ENCODE results near the gene PCDH12. TPM values are rescaled to one million over a fixed set of nuclear protein-coding genes. Genes with fewer than 3 reads are reported as not detected.

PCDH12 gene
- total RNA-seq, 1 experiment from 2014 or later, result not detected

DNA sequence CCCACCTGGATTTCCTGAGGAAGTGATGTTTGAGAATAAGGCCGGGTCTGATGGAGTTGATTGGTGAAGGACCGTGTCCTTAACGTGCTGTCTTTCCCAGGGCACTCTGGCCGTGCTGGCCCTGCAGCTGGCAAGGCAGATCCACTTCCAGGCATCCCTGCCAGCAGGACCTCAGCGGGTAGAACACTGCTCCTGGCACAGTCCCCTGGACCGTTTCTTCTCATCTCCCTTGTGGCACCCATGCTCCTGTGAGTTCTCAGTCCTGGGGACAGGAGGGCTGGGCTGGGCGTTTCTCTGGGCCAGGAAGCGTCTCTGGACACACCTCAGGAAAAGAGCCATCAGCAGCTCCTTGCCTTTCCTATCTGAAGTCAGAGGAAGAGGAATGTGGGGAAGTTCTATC, 30.0 kb downstream of the PCDH12 start:
- H3T11ph ChIP-seq (ENCODE audit: low read length), result no peak overlapping the region
- H4K20me1 ChIP-seq (ENCODE audit: control insufficient read depth, insufficient read depth, insufficient read length), result no peaks in the 10 kb centered on the region
- peaks cover 3% of the 10 kb centered on the region; the same call in 1 of the 2 replicates for H3K79me2 ChIP-seq (ENCODE audit: insufficient read depth, low read length)
- Mint-ChIP-seq H3K9me3 (no peaks in the 10 kb centered on the region), H3K4me3 (no peak overlapping the region), H3K27ac (no peak overlapping the region), H3K27me3 (ENCODE audit: low read depth) (no peaks in the 10 kb centered on the region), H3K4me1 (peaks cover 8% of the 10 kb centered on the region in 2 experiments), H3K36me3 (ENCODE audit: insufficient read depth in 1 of 3, low read depth in 3 of 3) (peaks cover 35 to 77% (median 74%) of the 10 kb centered on the region in 3 experiments; a peak in 6 of 7 replicates)
- no peak overlapping the region for H4K91ac ChIP-seq (ENCODE audit: insufficient read length, low read depth, low read length)
- H3K23me2 ChIP-seq (ENCODE audit: insufficient read length, low read depth, low read length, poor library complexity, severe bottlenecking), result peaks cover 8% of the 10 kb centered on the region
- H3K27ac ChIP-seq (ENCODE audit: insufficient read length, low read depth, low read length), result no peak overlapping the region
- H2BK15ac ChIP-seq (ENCODE audit: low read depth, low read length), result no peak overlapping the region
- H3K14ac ChIP-seq (ENCODE audit: insufficient read depth, low read length), result no peak overlapping the region
- H3K56ac ChIP-seq (ENCODE audit: insufficient read length, low read depth, low read length), result no peak overlapping the region
- H2BK20ac ChIP-seq (ENCODE audit: low read depth, low read length, poor library complexity, severe bottlenecking), result no peak overlapping the region
- no peak overlapping the region for H3K23ac ChIP-seq (ENCODE audit: insufficient read length, low read depth, low read length)
- no peak overlapping the region for H2BK12ac ChIP-seq (ENCODE audit: insufficient read length, low read depth, low read length)
- no peak for DNase-seq
- H3K4me2 ChIP-seq (ENCODE audit: insufficient read depth, insufficient read length, low read length), result no peak overlapping the region
- no CpG with 5 or more reads among the region's 8 CpGs for WGBS (ENCODE audit: extremely low coverage, insufficient read length, low lambda C conversion rate)
- no peak for TF ChIP-seq CTCF (conservative IDR thresholded peaks at IDR 0.05)
- no peak overlapping the region for H2AK5ac ChIP-seq (ENCODE audit: insufficient read length, low read length)
- H3K79me1 ChIP-seq (ENCODE audit: insufficient read depth, low read depth, low read length, poor library complexity, severe bottlenecking), result peaks cover 3% of the 10 kb centered on the region
- no peak overlapping the region for H4K8ac ChIP-seq (replicated peaks; ENCODE audit: insufficient read length, low read depth, low read length)
- H3K27me3 ChIP-seq (ENCODE audit: insufficient read depth, low read length), result no peaks in the 10 kb centered on the region
- H3K4me1 ChIP-seq (ENCODE audit: insufficient read depth, low read length), result 0 out of 2 replicates have a peak, but pooled peaks cover 3% of the 10 kb centered on the region
- H2BK5ac ChIP-seq (ENCODE audit: insufficient read length, low read length), result no peak overlapping the region
- H4K5ac ChIP-seq (ENCODE audit: insufficient read length, low read depth, low read length), result no peak overlapping the region
- H3K4ac ChIP-seq (ENCODE audit: low read depth, low read length), result no peak overlapping the region
- H2BK120ac ChIP-seq (ENCODE audit: low read depth, low read length, poor library complexity, severe bottlenecking), result no peak overlapping the region
- no peak overlapping the region for H2AFZ ChIP-seq (ENCODE audit: low read length)
- no peak overlapping the region for H3K18ac ChIP-seq (ENCODE audit: insufficient read length, low read depth, low read length)
- H3K9ac ChIP-seq (ENCODE audit: extremely low read depth, insufficient read length, low read length), result no peak overlapping the region
- no peaks in the 10 kb centered on the region for H3K9me3 ChIP-seq (ENCODE audit: control insufficient read depth, low read depth, low read length)
